Smooth muscle cell of the brain vasculature (primary cell): Measurements from ENCODE around the gene ONECUT3.

Experiments used
- DNase-seq: peaks from one replicate; pipeline ENCODE4 v3.0.0-alpha.2; 2012; ENCODE audit warnings: low read depth, low spot score

ONECUT3 gene

GRCh38 chr19:1814833-1815604, 61.7 kb downstream of the ONECUT3 start:
- DNase-seq, result no peak

GRCh38 chr19:1815605-1816529, 62.6 kb downstream of the ONECUT3 start:
- no peak for DNase-seq

- no peak for DNase-seq
Measured at GRCh38 chr19:1816530-1817298, 63.4 kb downstream of the ONECUT3 start.

- no peak for DNase-seq
Measured at GRCh38 chr19:1817553-1818179, 64.4 kb downstream of the ONECUT3 start.

- DNase-seq, result no peak
Measured at GRCh38 chr19:1818549-1819195, 65.4 kb downstream of the ONECUT3 start.

GRCh38 chr19:1819341-1820255, 66.3 kb downstream of the ONECUT3 start:
- DNase-seq, result no peak

GRCh38 chr19:1822210-1822609, 68.9 kb downstream of the ONECUT3 start:
- no peak for DNase-seq

GRCh38 chr19:1823020-1823419, 69.7 kb downstream of the ONECUT3 start:
- DNase-seq, result no peak

- DNase-seq, result no peak
Measured at GRCh38 chr19:1823539-1824251, 70.4 kb downstream of the ONECUT3 start.

GRCh38 chr19:1824252-1824622, 70.9 kb downstream of the ONECUT3 start:
- no peak for DNase-seq

- peak; percentile 36 for DNase-seq
Measured at GRCh38 chr19:1825909-1826556, 72.7 kb downstream of the ONECUT3 start.

GRCh38 chr19:1826557-1827521, 73.5 kb downstream of the ONECUT3 start:
- DNase-seq, result no peak

GRCh38 chr19:1827566-1828278, 74.4 kb downstream of the ONECUT3 start:
- no peak for DNase-seq

- DNase-seq, result no peak
Measured at GRCh38 chr19:1828279-1829238, 75.3 kb downstream of the ONECUT3 start.

GRCh38 chr19:1829958-1830357, 76.7 kb downstream of the ONECUT3 start:
- DNase-seq, result no peak

- no peak for DNase-seq
Measured at GRCh38 chr19:1830568-1830967, 77.3 kb downstream of the ONECUT3 start.
